RCC 7860 (cell line): ENCODE measurements around the gene H6PD.
A peak's percentile ranks its signal among the peaks of the same experiment; 100 is the strongest.

Experiments
- DNase-seq: peaks from one replicate; pipeline ENCODE4 v3.0.0-alpha.2; 2015; ENCODE audit warnings: low spot score
- FAIRE-seq: peaks from 2 replicates; lab custom pipeline; 2012; peaks lifted over from hg19 to GRCh38; lab: Jason Lieb, UNC

The H6PD gene

GRCh38 chr1:9314711-9315379, 80.3 kb downstream of the H6PD start:
- FAIRE-seq: no peak
- DNase-seq: no peak

- no peak for FAIRE-seq
Measured at GRCh38 chr1:9315411-9316079, 81.0 kb downstream of the H6PD start.

GRCh38 chr1:9316080-9316444, 81.5 kb downstream of the H6PD start:
- FAIRE-seq (no peak), DNase-seq (no peak)

More at GRCh38 chr1:9315411-9316079, 81.0 kb downstream of the H6PD start:
- DNase-seq: peak; percentile 42

- DNase-seq (no peak), FAIRE-seq (no peak)
Measured at GRCh38 chr1:9316512-9316911, 81.9 kb downstream of the H6PD start.

GRCh38 chr1:9317072-9317471, 82.5 kb downstream of the H6PD start:
- no peak for DNase-seq
- FAIRE-seq: no peak

GRCh38 chr1:9317591-9318417, 83.2 kb downstream of the H6PD start:
- peak; percentile 78 for FAIRE-seq
- DNase-seq: peak; percentile 35

- DNase-seq (no peak), FAIRE-seq (no peak)
Measured at GRCh38 chr1:9319208-9319788, 84.7 kb downstream of the H6PD start.

GRCh38 chr1:9319789-9320519, 85.4 kb downstream of the H6PD start:
- DNase-seq (no peak), FAIRE-seq (no peak)
